HepG2 (cell line): Measurements from ENCODE around the gene SLC9A8. TPM values are rescaled to one million over a fixed set of nuclear protein-coding genes. Genes with fewer than 3 reads are reported as not detected.
A peak's percentile ranks its signal among the peaks of the same experiment; 100 is the strongest.

Source experiments
- JUND ChIP-seq: sonication (generic); formaldehyde crosslinking; IDR thresholded peaks from 2 replicates; pipeline ENCODE4 v1.8.0; 2022; ENCODE audit warnings: mild to moderate bottlenecking, missing genetic modification reagents
- MED8 ChIP-seq: sonication (generic); formaldehyde crosslinking; IDR thresholded peaks from 2 replicates; pipeline ENCODE4 v1.8.1; 2023; ENCODE audit warnings: mild to moderate bottlenecking, missing genetic modification reagents; ENCODE audit not compliant: insufficient replicate concordance
- PLRG1 ChIP-seq: fragments of 450-650 bp; conservative IDR thresholded peaks from 2 replicates; pipeline ENCODE4 v1.6.1; 2016
- POLR2A ChIP-seq, 2 experiments: IDR thresholded peaks; 2 replicates each; pipeline ENCODE4 v1.6.1; 2011; ENCODE audit warnings: low read depth in 2 of 2, low read length in 2 of 2, mild to moderate bottlenecking in 1 of 2, moderate library complexity in 1 of 2; ENCODE audit not compliant: insufficient read depth in 1 of 2
- TAF1 ChIP-seq: sonication (generic); formaldehyde crosslinking; IDR thresholded peaks from 2 replicates; pipeline ENCODE4 v1.4.0; 2020; ENCODE audit warnings: missing genetic modification reagents
- ZBTB7B ChIP-seq: sonication (generic); formaldehyde crosslinking; IDR thresholded peaks from 2 replicates; pipeline ENCODE4 v1.4.0; 2020; ENCODE audit warnings: missing genetic modification reagents
- ZFP1 ChIP-seq: IDR thresholded peaks from 2 replicates; pipeline ENCODE4 v1.6.1; 2016
- ZGPAT ChIP-seq: IDR thresholded peaks from 2 replicates; pipeline ENCODE4 v1.6.1; 2016; ENCODE audit warnings: mild to moderate bottlenecking
- ZKSCAN1 ChIP-seq: fragments of 150-350 bp; IDR thresholded peaks from 2 replicates; pipeline ENCODE4 v1.6.1; 2014; ENCODE audit warnings: low read length
- ZNF18 ChIP-seq: sonication (generic); formaldehyde crosslinking; IDR thresholded peaks from 2 replicates; pipeline ENCODE4 v1.8.0; 2022; ENCODE audit warnings: mild to moderate bottlenecking, missing genetic modification reagents; ENCODE audit not compliant: insufficient replicate concordance
- ZNF256 ChIP-seq: sonication (generic); formaldehyde crosslinking; conservative IDR thresholded peaks from 2 replicates; pipeline ENCODE4 v1.4.0; 2020; ENCODE audit warnings: missing genetic modification reagents
- ZNF281 ChIP-seq: sonication (generic); formaldehyde crosslinking; IDR thresholded peaks from 2 replicates; pipeline ENCODE4 v1.4.0; 2020; ENCODE audit warnings: missing genetic modification reagents, borderline replicate concordance
- ZNF33A ChIP-seq: sonication (generic); formaldehyde crosslinking; IDR thresholded peaks from 2 replicates; pipeline ENCODE4 v1.5.1; 2020; ENCODE audit warnings: missing genetic modification reagents, mild to moderate bottlenecking, moderate library complexity, borderline replicate concordance
- ZNF430 ChIP-seq: sonication (generic); formaldehyde crosslinking; IDR thresholded peaks from 2 replicates; pipeline ENCODE4 v1.9.0; 2021; ENCODE audit warnings: mild to moderate bottlenecking, missing genetic modification reagents
- ZNF484 ChIP-seq: sonication (generic); formaldehyde crosslinking; IDR thresholded peaks from 2 replicates; pipeline ENCODE4 v1.5.1; 2020; ENCODE audit warnings: mild to moderate bottlenecking, low read depth, missing genetic modification reagents, borderline replicate concordance
- ZNF639 ChIP-seq: conservative IDR thresholded peaks from 2 replicates; pipeline ENCODE4 v1.6.1; 2018; ENCODE audit warnings: missing genetic modification reagents
- ZNF777 ChIP-seq: sonication (generic); formaldehyde crosslinking; IDR thresholded peaks from 2 replicates; pipeline ENCODE4 v1.4.0; 2020; ENCODE audit warnings: missing genetic modification reagents
- ZNF800 ChIP-seq: sonication (generic); formaldehyde crosslinking; IDR thresholded peaks from 2 replicates; pipeline ENCODE4 v1.4.0; 2020; ENCODE audit warnings: missing genetic modification reagents
- ZSCAN12 ChIP-seq: sonication (generic); formaldehyde crosslinking; IDR thresholded peaks from 2 replicates; pipeline ENCODE4 v1.9.0; 2021; ENCODE audit warnings: mild to moderate bottlenecking, missing genetic modification reagents
- ZSCAN30 ChIP-seq: sonication (generic); formaldehyde crosslinking; IDR thresholded peaks from 2 replicates; pipeline ENCODE4 v1.5.0; 2020; ENCODE audit warnings: mild to moderate bottlenecking, missing genetic modification reagents
- ZSCAN9 ChIP-seq: IDR thresholded peaks from 2 replicates; pipeline ENCODE4 v1.6.1; 2016; ENCODE audit warnings: borderline replicate concordance
- polyA plus RNA-seq, 8 experiments: library from polyadenylated mRNA; depleted of rRNA in 3 of 8; stranded (reverse) in 7 of 8; unstranded in 1 of 8; fragments of >200 nt; fragmentation: Illumina TruSeq in 4 of 8; extraction: Trizol in 4 of 8; gene quantifications; 2 replicates each; pipeline versions ENCODE4 v1.2.1 to v1.2.3, GENCODE V29; 2011 to 2016; ENCODE audit warnings: low read depth in 4 of 8, missing spikeins in 1 of 8, mixed read lengths in 1 of 8; ENCODE audit not compliant: insufficient read depth in 1 of 8
- total RNA-seq, 5 experiments: library from RNA; depleted of rRNA; stranded (reverse); fragments of >200 nt; fragmentation: Illumina TruSeq; extraction: Trizol; gene quantifications; 2 replicates each; pipeline ENCODE4 v1.2.3, GENCODE V29; 2016; ENCODE audit warnings: low read depth in 1 of 5

Gene SLC9A8
- total and polyA plus RNA-seq, 2 of the 13 experiments (the other 11 are each of a cell fraction or from before 2014, with no cell fraction given), result 4.1 to 7.4 TPM

GRCh38 chr20:49916146-49917002 is 103.7 kb downstream of the SLC9A8 start (continued):
- TF ChIP-seq ZNF430 (CRISPR knock-in tag) (peak; percentile 96), ZNF639 (CRISPR knock-in tag) (peak; percentile 58; the same call in 1 of the 2 replicates), ZNF800 (CRISPR knock-in tag) (peak; percentile 73; the same call in 1 of the 2 replicates), ZNF33A (CRISPR knock-in tag) (no peak), ZNF18 (peak; percentile 93), ZNF777 (CRISPR knock-in tag) (no peak), TAF1 (peak; percentile 43; the same call in 1 of the 2 replicates), POLR2A (IDR thresholded peaks at IDR 0.05; ENCODE audit: insufficient read depth in 1 of 2, low read depth in 2 of 2, low read length in 2 of 2) (peak; percentile 66 to 92), ZSCAN9 (CRISPR knock-in tag) (peak; percentile 95), ZFP1 (peak; percentile 88; the same call in 1 of the 2 replicates), MED8 (no peak), ZNF256 (CRISPR knock-in tag) (no peak), ZNF484 (CRISPR knock-in tag) (no peak), ZKSCAN1 (peak; percentile 56; the same call in 1 of the 2 replicates), ZBTB7B (CRISPR knock-in tag) (peak; percentile 89), ZNF281 (CRISPR knock-in tag) (0 out of 2 replicates have a peak, but pooled peaks have one; percentile 52), ZSCAN30 (no peak), PLRG1 (no peak), ZSCAN12 (CRISPR knock-in tag) (no peak), JUND (CRISPR knock-in tag) (peak; percentile 95), ZGPAT (CRISPR knock-in tag) (peak; percentile 69)
